NCI-H69 (cell line): ENCODE results near the gene PRDM2.

Experiments used
- DNase-seq: peaks from one replicate; lab custom pipeline; 2025; lab: John Stamatoyannopoulos, UW

The PRDM2 gene

GRCh38 chr1:13842497-13842896, 142.5 kb downstream of the PRDM2 start:
- DNase-seq, result no peak

DNA sequence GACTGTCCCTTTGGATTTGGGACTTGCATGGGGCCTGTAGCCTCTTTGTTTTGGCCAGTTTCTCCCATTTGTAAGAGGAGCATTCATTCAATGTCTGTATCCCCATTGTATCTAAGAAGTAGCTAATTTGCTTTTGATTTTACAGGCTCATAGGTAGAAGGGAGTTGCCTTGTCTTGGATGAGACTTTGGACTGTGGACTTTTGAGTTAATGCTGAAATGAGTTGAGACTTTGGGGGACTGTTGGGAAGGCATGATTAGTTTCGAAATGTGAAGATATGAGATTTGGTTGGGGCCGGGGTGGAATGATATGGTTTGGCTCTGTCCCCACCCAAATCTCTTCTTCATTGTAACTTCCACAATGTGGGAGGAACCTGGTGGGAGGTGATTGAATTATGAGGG, 151.7 kb downstream of the PRDM2 start:
- DNase-seq, result no peak

- no peak for DNase-seq
These were observed 155.6 kb downstream of the PRDM2 start for GRCh38 chr1:13855554-13855953.

GRCh38 chr1:13860031-13860430, 160.0 kb downstream of the PRDM2 start:
- no peak for DNase-seq

- DNase-seq, result no peak
These were observed 164.8 kb downstream of the PRDM2 start for GRCh38 chr1:13864760-13865159.

DNA sequence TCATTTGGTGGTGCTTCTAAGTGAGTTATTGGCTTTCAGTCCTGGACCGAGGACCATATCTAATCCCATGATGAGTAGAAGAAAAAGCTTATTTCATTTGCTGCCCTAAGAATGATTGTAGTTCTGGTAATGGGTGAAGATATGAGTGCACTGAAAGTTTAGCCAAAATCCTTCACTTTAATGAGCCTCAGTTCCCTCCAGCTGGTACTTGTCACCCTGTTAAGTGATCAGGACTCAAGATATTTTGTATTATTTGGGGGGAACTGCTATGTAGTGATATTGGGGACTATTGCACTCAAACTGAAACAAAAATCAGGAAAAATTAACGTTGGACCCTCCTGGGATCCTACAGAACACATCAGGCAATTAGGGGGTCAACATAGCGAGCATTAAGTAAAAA, 165.9 kb downstream of the PRDM2 start:
- no peak for DNase-seq

GRCh38 chr1:13867603-13868002, 167.6 kb downstream of the PRDM2 start:
- no peak for DNase-seq

- DNase-seq, result no peak
These were observed 169.3 kb downstream of the PRDM2 start for GRCh38 chr1:13869172-13869797.

- DNase-seq, result no peak
These were observed 171.4 kb downstream of the PRDM2 start for GRCh38 chr1:13871413-13871812.

DNA sequence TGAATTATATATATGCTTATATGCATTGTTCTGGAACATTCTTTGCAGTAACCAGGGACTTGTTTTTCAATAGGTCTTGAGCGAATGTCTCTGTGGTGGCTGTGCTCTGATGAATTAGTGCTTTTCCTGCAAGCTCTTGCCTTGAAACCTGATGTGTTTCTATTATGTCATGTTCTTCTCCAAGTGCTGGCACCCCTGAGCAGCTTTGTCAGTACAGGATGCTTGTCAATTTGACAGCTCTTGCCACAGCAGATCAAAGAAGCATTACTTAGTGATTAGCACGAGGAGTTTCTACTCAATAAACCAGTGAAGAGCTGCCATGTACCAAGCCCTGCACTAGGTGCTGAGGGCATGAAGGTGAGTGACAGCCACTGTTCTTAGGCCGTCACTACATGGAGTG, 171.9 kb downstream of the PRDM2 start:
- no peak for DNase-seq

DNA sequence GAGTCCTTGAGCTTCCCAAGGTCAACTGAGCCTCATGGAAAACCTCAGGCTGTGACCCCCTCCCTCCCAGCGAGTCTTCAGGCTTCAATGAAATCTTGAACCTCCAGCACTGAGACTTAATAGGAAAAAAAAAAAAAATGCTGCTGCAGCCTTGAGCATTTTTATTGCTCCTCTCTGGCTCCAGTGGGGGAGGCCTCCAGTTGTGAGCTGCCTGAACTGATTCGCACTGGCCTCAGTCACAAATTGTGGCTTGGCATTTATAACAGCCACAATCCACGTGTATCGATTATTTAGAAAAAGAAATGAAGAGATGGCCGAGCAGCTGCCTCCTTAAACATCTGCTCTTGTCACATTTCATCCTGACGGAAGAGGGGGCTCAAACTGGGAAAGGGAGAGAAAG, 173.0 kb downstream of the PRDM2 start:
- DNase-seq, result no peak
